Right renal pelvis (tissue), 4 donors: ENCODE results near the gene B3GNT5. TPM values are rescaled to one million over a fixed set of nuclear protein-coding genes. Genes with fewer than 3 reads are reported as not detected.

Experiments
- DNase-seq, 4 donors: peaks; one replicate each; pipeline ENCODE4 v3.0.0-alpha.2; 2013; ENCODE audit warnings: low read depth in 4 of 4, low spot score in 3 of 4, missing footprints in 1 of 4
- polyA plus RNA-seq, 4 donors: library from polyadenylated mRNA; unstranded; fragments of 120-200 nt; gene quantifications; one replicate each; pipeline ENCODE4 v1.2.1, GENCODE V29; 2013; ENCODE audit not compliant: insufficient read length in 4 of 4

Gene B3GNT5
- polyA plus RNA-seq, 4 donors: 22.0 to 28.5 (median 28.3) TPM

GRCh38 chr3:183262875-183263378, 9.9 kb downstream of the B3GNT5 start:
- DNase-seq: no peak

- DNase-seq: no peak
Measured at GRCh38 chr3:183264268-183264667, 11.2 kb downstream of the B3GNT5 start.

GRCh38 chr3:183265157-183265642, 12.1 kb downstream of the B3GNT5 start:
- peak in 1 of 4 donors; percentile 26 for DNase-seq

- no peak for DNase-seq
Measured at GRCh38 chr3:183265834-183266417, 12.9 kb downstream of the B3GNT5 start.

- no peak for DNase-seq
Measured at GRCh38 chr3:183266454-183266853, 13.4 kb downstream of the B3GNT5 start.

DNA sequence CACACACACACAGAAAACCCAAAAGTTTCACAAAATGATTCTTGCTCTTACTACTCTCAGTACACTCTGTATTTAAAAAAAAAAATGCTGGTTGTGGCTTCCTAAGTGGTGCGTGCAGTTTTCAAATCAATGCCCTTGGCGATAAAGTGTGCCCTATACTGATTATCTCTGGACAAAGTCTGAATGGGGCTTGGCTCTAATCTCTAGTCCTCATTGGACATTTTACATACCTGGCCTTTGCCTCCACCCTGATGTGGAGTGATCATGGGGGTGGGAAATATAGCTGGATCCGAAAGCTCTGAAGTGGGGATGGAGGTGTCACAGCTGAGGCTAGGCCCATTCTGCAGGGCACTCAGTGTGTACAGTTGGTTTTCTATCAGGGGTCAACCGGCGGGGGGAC, 14.1 kb downstream of the B3GNT5 start:
- DNase-seq: no peak

DNA sequence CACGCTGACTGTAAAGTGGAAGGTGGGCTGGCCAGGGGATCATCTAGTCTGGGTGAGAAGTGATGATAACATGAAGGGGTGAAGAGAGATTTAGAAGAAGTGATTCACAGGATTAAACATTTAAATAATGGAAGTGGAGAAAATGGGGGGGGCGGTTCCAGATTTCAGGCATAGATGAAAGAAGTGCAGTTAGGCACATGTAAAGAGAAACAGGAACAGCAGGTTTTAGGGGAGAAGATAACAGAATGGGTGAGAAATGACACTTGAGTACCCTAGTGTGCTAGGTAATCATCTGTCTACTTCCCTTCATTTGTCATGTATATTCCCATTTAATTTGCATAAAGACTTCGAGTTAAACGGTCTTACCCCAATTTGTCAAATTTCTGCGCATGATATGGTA, 15.3 kb downstream of the B3GNT5 start:
- DNase-seq: no peak

DNA sequence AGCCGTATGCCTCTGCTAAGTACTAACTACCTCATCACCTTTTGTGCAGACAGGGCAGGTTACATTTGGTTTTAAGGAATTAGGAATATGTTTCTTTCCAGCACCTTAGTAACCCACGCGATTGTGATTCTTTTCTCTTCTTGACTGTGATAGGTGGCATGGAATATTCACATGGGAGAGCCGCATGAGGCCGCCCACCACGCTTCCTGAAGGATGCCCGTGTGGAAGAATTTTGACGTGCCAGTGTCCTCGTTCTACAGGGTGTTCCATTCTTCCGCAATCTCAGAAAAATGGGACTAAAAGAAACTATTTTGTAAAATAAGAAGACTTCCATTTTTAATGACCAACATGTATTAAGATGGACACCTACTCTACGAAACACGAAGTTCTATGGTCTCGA, 16.3 kb downstream of the B3GNT5 start:
- no peak for DNase-seq

- no peak for DNase-seq
Measured at GRCh38 chr3:183270344-183270743, 17.3 kb downstream of the B3GNT5 start.

DNA sequence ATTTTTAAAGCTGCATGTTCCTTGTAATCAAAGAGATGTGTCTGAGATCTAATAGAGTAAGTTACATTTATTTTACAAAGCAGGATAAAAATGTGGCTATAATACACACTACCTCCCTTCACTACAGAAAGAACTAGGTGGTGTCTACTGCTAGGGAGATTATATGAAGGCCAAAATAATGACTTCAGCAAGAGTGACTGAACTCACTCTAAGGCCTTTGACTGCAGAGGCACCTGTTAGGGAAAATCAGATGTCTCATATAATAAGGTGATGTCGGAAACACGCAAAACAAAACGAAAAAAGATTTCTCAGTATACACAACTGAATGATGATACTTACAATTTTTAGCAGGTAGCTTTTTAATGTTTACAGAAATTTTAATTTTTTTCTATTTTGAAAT, 19.1 kb downstream of the B3GNT5 start:
- DNase-seq: no peak

DNA sequence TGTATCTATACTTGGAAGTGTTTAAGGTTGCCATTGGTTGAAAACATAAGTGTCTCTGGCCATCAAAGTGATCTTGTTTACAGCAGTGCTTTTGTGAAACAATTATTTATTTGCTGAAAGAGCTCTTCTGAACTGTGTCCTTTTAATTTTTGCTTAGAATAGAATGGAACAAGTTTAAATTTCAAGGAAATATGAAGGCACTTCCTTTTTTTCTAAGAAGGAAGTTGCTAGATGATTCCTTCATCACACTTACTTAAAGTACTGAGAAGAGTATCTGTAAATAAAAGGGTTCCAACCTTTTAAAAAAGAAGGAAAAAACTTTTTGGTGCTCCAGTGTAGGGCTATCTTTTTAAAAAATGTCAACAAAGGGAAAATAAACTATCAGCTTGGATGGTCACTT, 19.7 kb downstream of the B3GNT5 start:
- no peak for DNase-seq

DNA sequence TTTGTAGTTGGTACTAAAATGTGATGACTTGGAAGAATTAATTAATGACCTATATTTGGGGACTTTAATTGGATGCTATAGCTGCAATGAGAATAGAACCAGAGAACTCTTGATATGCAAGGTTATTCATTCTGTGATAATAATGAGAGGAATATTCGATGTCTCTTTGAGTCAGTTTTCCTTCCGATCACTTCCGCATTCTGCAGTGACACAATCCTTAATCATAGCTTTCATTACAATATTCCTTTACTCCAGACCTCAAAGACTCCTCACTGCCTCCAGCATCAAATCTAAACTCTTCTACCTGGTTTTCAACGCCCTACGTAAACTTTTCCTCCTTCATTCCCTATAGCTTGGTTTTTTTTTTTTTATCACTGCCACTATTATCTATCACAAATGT, 21.6 kb downstream of the B3GNT5 start:
- DNase-seq: no peak

DNA sequence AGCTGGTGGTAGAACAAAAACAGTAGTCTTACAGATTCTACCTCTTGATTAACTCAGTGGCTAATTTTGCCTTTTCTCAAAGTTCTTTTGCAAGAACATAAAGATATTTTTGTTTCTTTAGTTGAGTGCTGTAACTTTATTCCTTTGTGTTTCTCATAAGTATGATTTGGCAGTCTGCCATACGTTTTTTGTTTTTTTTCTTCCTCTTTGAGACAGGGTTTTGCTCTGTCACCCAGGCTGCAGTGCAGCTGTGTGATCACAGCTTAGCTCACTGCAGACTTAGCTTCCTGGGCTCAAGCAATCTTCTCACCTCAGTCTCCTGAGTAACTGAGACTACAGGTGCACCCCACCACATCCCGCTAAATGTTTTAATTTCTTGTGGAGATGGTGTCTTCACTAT, 22.4 kb downstream of the B3GNT5 start:
- peak in 2 of 4 donors; percentile 39 to 44 for DNase-seq

- no peak for DNase-seq
Measured at GRCh38 chr3:183275937-183276336, 22.9 kb downstream of the B3GNT5 start.

GRCh38 chr3:183277260-183277659, 24.2 kb downstream of the B3GNT5 start:
- no peak for DNase-seq

DNA sequence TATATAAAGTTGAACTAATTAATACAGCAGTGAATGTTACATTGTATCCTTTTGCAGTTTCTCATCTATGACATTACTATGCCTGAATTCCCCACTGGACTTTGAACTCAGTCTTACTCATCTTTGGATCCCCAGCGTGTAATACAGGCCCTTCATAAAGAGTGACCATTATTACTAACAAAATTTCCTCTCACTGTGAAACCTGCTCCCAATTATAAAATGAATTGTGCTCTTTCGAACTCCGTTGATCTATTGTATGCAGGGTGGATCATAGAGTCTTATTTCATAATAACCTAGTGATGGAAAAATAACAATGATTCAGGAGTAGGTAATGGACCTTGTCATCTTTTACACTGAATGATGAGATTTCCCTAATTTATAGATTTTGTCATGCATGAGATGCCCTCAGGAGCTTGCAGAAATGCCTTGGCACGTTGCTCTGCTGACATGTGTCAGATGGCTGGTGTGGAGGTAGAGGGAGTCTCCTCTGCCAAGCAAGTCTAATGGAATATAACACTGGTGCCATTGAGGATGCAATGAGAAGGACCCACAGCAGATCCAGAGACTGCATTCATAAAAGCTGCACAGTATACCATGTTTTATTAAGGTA, 25.5 kb downstream of the B3GNT5 start:
- no peak for DNase-seq

DNA sequence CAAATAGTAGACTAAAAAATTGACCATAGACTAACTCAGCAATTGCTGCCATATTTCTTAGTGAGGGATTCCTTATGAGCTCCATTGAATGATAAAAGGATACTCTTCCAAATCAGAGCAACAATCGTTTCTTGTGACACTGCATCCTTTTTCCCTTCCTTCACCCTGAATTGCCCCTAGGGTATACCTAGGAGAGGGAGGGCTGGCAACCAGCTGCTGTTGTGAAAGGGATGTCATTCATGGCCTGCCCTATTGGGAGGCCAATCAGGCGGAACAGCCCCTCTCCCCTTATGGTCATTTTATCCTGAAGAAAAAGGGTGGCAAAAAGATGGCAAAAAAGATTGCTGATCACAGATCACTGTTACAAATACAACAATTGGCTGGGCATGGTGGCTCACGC, 26.3 kb downstream of the B3GNT5 start:
- DNase-seq: no peak

- no peak for DNase-seq
Measured at GRCh38 chr3:183281126-183281797, 28.2 kb downstream of the B3GNT5 start.

DNA sequence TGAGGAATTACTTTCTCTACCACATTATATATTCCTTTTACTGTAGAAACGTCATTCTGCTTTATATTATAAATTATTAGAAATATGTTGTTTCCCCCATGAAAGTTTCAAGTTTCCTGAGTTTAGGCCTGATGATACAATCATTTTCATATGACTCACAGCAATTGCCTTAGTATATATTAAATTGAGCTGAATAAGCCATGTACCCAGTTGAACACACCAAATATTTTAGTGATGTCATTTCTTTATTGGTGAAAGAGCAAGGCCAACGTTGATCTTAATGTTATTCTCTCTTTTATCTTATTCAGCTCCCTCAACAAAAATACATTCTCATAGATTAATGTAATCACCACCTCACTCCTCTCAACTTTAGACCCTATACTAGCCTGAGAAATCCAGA, 30.8 kb downstream of the B3GNT5 start:
- no peak for DNase-seq

GRCh38 chr3:183284570-183284969, 31.5 kb downstream of the B3GNT5 start:
- no peak for DNase-seq

GRCh38 chr3:183285318-183285717, 32.3 kb downstream of the B3GNT5 start:
- DNase-seq: no peak
